ENCODE data around the gene ARHGEF7. TPM values are rescaled to one million over a fixed set of nuclear protein-coding genes. Genes with fewer than 3 reads are reported as not detected.
"Not testable (repeated sequence)": the region's sequence is repeated elsewhere in the genome, so short reads cannot be mapped to it uniquely, and the experiment has no call there.

Gene ARHGEF7, protein sequence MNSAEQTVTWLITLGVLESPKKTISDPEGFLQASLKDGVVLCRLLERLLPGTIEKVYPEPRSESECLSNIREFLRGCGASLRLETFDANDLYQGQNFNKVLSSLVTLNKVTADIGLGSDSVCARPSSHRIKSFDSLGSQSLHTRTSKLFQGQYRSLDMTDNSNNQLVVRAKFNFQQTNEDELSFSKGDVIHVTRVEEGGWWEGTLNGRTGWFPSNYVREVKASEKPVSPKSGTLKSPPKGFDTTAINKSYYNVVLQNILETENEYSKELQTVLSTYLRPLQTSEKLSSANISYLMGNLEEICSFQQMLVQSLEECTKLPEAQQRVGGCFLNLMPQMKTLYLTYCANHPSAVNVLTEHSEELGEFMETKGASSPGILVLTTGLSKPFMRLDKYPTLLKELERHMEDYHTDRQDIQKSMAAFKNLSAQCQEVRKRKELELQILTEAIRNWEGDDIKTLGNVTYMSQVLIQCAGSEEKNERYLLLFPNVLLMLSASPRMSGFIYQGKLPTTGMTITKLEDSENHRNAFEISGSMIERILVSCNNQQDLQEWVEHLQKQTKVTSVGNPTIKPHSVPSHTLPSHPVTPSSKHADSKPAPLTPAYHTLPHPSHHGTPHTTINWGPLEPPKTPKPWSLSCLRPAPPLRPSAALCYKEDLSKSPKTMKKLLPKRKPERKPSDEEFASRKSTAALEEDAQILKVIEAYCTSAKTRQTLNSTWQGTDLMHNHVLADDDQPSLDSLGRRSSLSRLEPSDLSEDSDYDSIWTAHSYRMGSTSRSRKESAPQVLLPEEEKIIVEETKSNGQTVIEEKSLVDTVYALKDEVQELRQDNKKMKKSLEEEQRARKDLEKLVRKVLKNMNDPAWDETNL
- total RNA-seq: 10 to 100 TPM; 55.1 to 64.4 TPM

- Mint-ChIP-seq H3K9me3 (no peaks in the 10 kb centered on the region), H3K36me3 (ENCODE audit: insufficient read depth in 2 of 2) (peaks cover 0 to 3% of the 10 kb centered on the region in 2 donors), H3K4me1 (ENCODE audit: low read depth) (peaks cover 14% of the 10 kb centered on the region), H3K4me3 (peak within 1 kb of the TSS; percentile 87 to 91), H3K27ac (no peak within 1 kb of the TSS), H3K27me3 (ENCODE audit: low read depth) (peaks cover 83% of the 10 kb centered on the region)
- ATAC-seq (replicated peaks in 1 of 2) (peak; percentile 71 to 73), DNase-seq (peak; percentile 16 to 24)
Measured at GRCh38 chr13:111115061-111115964, at the start of gene ARHGEF7. ARHGEF7 (plus strand) TSS chr13:111115310; CDS start chr13:111115527, 217 bp downstream.

GRCh38 chr13:111065698-111066097 lies 49.4 kb upstream of the ARHGEF7 start:
- ATAC-seq (replicated peaks in 1 of 2) (no peak), DNase-seq (no peak)
- Mint-ChIP-seq H3K9me3 (peaks cover 2% of the 10 kb centered on the region in 2 donors), H3K27ac (no peak overlapping the region), H3K27me3 (ENCODE audit: low read depth) (peaks cover 51% of the 10 kb centered on the region), H3K4me3 (no peak overlapping the region), H3K36me3 (ENCODE audit: insufficient read depth in 2 of 2) (peaks cover 2% of the 10 kb centered on the region in 2 donors), H3K4me1 (ENCODE audit: low read depth) (peaks cover 18% of the 10 kb centered on the region)

GRCh38 chr13:111066544-111066943 lies 48.6 kb upstream of the ARHGEF7 start:
- H3K27ac Mint-ChIP-seq: no peak overlapping the region
- peaks cover 51% of the 10 kb centered on the region for H3K27me3 Mint-ChIP-seq (ENCODE audit: low read depth)
- peak overlapping the region; percentile 81 to 88 for H3K4me3 Mint-ChIP-seq
- ATAC-seq (replicated peaks in 1 of 2) (no peak), DNase-seq (no peak)
- H3K4me1 Mint-ChIP-seq (ENCODE audit: low read depth): peaks cover 18% of the 10 kb centered on the region
- peaks cover 7 to 8% of the 10 kb centered on the region in 2 donors for H3K9me3 Mint-ChIP-seq
- H3K36me3 Mint-ChIP-seq (ENCODE audit: insufficient read depth in 2 of 2): peaks cover 7 to 8% of the 10 kb centered on the region in 2 donors

- peaks cover 18% of the 10 kb centered on the region for H3K4me1 Mint-ChIP-seq (ENCODE audit: low read depth)
- H3K9me3 Mint-ChIP-seq: peaks cover 9 to 13% of the 10 kb centered on the region in 2 donors
- H3K4me3 Mint-ChIP-seq: peak overlapping the region; percentile 81 to 88
- DNase-seq: no peak
- H3K27me3 Mint-ChIP-seq (ENCODE audit: low read depth): peaks cover 44% of the 10 kb centered on the region
- no peak overlapping the region for H3K27ac Mint-ChIP-seq
- ATAC-seq (replicated peaks in 1 of 2): no peak
- peaks cover 8 to 12% of the 10 kb centered on the region in 2 donors for H3K36me3 Mint-ChIP-seq (ENCODE audit: insufficient read depth in 2 of 2)
Measured at GRCh38 chr13:111068009-111068350, 47.1 kb upstream of the ARHGEF7 start.

DNA sequence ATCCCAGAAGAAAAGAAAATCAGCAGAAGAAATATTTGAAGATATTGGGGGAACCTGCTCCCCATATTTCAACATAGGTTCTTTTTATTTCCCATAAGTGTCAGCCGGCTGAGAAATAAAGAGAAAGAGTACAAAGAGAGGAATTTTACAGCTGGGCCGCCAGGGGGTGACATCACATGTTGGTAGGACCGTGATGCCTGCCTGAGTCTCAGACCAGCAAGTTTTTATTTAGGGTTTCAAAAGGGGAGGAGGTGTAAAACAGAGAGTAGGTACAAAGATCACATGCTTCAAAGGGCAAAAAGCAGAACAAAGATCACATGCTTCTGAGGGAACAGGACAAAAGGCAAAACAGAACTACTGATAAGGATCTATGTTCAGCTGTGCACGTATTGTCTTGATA lies 44.0 kb upstream of the ARHGEF7 start:
- H3K9me3 Mint-ChIP-seq: peaks cover 22 to 25% of the 10 kb centered on the region in 2 donors
- DNase-seq: peak in 1 of 2 donors; percentile 13
- H3K4me1 Mint-ChIP-seq (ENCODE audit: low read depth): peaks cover 17% of the 10 kb centered on the region
- not testable (repeated sequence) for H3K4me3 Mint-ChIP-seq; ATAC-seq (replicated peaks in 1 of 2); H3K27ac Mint-ChIP-seq
- H3K36me3 Mint-ChIP-seq (ENCODE audit: insufficient read depth in 2 of 2): peaks cover 19 to 25% of the 10 kb centered on the region in 2 donors
- peaks cover 21% of the 10 kb centered on the region for H3K27me3 Mint-ChIP-seq (ENCODE audit: low read depth)

- DNase-seq; H3K27ac Mint-ChIP-seq; H3K4me3 Mint-ChIP-seq; ATAC-seq (replicated peaks in 1 of 2): not testable (repeated sequence)
- Mint-ChIP-seq H3K4me1 (ENCODE audit: low read depth) (peaks cover 13% of the 10 kb centered on the region), H3K36me3 (ENCODE audit: insufficient read depth in 2 of 2) (peaks cover 19 to 25% of the 10 kb centered on the region in 2 donors), H3K27me3 (ENCODE audit: low read depth) (peaks cover 17% of the 10 kb centered on the region), H3K9me3 (peaks cover 22 to 25% of the 10 kb centered on the region in 2 donors)
Measured at GRCh38 chr13:111071526-111071925, 43.6 kb upstream of the ARHGEF7 start.

DNA sequence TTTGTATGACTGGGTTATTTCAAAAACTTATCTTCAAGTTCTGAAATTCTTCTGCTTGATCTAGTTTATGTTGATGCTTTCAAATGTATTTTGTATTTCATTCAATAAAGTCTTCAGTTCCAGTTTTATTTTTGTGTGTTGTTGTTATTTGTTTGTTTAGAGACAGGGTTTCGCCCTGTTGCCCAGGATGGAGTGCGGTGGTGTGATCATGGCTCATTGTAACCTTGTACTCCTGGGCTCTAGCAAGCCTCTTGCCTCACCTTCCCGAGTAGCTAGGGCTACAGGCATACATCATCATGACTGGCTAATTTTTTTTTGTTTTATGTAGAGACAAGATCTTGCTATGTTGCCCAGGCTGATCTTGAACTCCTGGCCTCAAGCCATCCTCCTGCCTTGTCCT lies 40.3 kb upstream of the ARHGEF7 start:
- Mint-ChIP-seq H3K36me3 (ENCODE audit: insufficient read depth in 2 of 2) (peaks cover 19 to 25% of the 10 kb centered on the region in 2 donors), H3K9me3 (peaks cover 22 to 25% of the 10 kb centered on the region in 2 donors), H3K4me3 (no peak overlapping the region), H3K4me1 (ENCODE audit: low read depth) (no peaks in the 10 kb centered on the region), H3K27me3 (ENCODE audit: low read depth) (no peaks in the 10 kb centered on the region), H3K27ac (no peak overlapping the region)
- DNase-seq (no peak), ATAC-seq (replicated peaks in 1 of 2) (no peak)

- ATAC-seq (replicated peaks in 1 of 2) (no peak), DNase-seq (no peak)
- Mint-ChIP-seq H3K27ac (no peak overlapping the region), H3K27me3 (ENCODE audit: low read depth) (no peaks in the 10 kb centered on the region), H3K4me3 (no peak overlapping the region), H3K36me3 (ENCODE audit: insufficient read depth in 2 of 2) (peaks cover 12 to 18% of the 10 kb centered on the region in 2 donors), H3K4me1 (ENCODE audit: low read depth) (no peaks in the 10 kb centered on the region), H3K9me3 (peaks cover 15 to 17% of the 10 kb centered on the region in 2 donors)
Measured at GRCh38 chr13:111076155-111077013, 38.7 kb upstream of the ARHGEF7 start.

DNA sequence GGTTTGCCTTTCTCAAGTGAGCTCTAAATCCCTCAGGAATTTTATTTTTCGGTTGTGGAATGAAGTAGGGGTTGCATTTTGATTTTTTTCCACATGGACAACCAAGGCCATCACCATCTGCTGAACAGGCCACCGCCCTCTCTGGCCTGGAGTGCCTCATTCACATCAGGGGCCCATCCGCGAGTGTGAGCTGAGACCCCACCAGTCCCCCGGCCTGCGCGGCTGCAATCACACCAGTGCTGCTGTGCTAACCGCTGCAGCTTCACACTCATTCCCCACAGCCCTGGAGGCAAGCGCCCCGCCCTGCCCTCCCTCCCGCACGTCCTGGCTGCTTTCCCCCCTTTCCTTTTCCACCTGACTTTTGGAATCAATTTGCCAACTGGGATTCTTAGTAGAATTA lies 35.7 kb upstream of the ARHGEF7 start:
- no peak overlapping the region for H3K4me3 Mint-ChIP-seq
- DNase-seq: no peak
- H3K36me3 Mint-ChIP-seq (ENCODE audit: insufficient read depth in 2 of 2): peaks cover 4 to 10% of the 10 kb centered on the region in 2 donors
- H3K9me3 Mint-ChIP-seq: peaks cover 10 to 12% of the 10 kb centered on the region in 2 donors
- ATAC-seq (replicated peaks in 1 of 2): no peak
- no peaks in the 10 kb centered on the region for H3K27me3 Mint-ChIP-seq (ENCODE audit: low read depth)
- no peaks in the 10 kb centered on the region for H3K4me1 Mint-ChIP-seq (ENCODE audit: low read depth)
- no peak overlapping the region for H3K27ac Mint-ChIP-seq

DNA sequence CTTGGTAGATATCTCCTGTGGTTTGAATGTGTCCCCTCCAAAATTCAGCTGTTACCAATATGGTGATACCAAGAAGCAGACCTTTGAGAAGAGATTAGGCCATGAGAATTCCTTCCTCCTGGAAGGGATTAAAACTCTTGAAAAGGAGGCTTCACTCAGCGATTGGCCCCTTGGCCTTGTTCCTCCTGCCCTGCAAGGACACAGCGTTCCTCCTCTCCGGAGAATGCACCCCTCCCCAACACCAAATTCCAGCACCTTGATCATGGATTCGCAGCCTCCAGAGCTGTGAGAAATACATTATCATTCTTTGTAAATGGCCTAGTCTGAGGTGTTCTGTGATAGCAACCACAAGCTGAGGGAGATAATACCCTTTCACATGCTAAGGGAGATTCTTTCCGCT lies 34.5 kb upstream of the ARHGEF7 start:
- H3K27ac Mint-ChIP-seq: no peak overlapping the region
- peaks cover under 1 to 1% of the 10 kb centered on the region in 2 donors for H3K36me3 Mint-ChIP-seq (ENCODE audit: insufficient read depth in 2 of 2)
- H3K9me3 Mint-ChIP-seq: peaks cover 2% of the 10 kb centered on the region in 2 donors
- DNase-seq (no peak), ATAC-seq (replicated peaks in 1 of 2) (no peak)
- H3K4me3 Mint-ChIP-seq: no peak overlapping the region
- no peaks in the 10 kb centered on the region for H3K4me1 Mint-ChIP-seq (ENCODE audit: low read depth)
- no peaks in the 10 kb centered on the region for H3K27me3 Mint-ChIP-seq (ENCODE audit: low read depth)

- Mint-ChIP-seq H3K27ac (no peak overlapping the region), H3K9me3 (no peaks in the 10 kb centered on the region), H3K4me1 (ENCODE audit: low read depth) (no peaks in the 10 kb centered on the region), H3K4me3 (no peak overlapping the region), H3K36me3 (ENCODE audit: insufficient read depth in 2 of 2) (no peaks in the 10 kb centered on the region), H3K27me3 (ENCODE audit: low read depth) (no peaks in the 10 kb centered on the region)
- DNase-seq (no peak), ATAC-seq (replicated peaks in 1 of 2) (no peak)
Measured at GRCh38 chr13:111082240-111082639, 32.9 kb upstream of the ARHGEF7 start.

DNA sequence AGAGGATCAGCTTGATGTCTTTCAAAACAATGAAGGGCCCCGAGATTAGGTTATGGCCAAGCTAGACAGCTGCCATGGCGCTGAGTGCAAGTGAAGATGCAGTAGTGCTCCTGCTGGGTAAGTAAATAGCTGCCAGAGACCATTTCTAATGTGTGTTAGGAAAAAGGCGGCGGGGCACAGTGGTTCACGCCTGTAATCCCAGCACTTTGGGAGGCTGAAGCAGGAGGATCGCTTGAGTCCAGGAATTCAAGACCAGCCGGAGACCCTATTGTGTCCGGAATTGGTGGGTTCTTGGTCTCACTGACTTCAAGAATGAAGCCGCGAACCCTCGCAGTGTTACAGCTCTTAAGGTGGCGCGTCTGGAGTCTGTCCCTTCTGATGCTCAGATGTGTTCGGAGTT lies 32.3 kb upstream of the ARHGEF7 start:
- DNase-seq; H3K36me3 Mint-ChIP-seq (ENCODE audit: insufficient read depth in 2 of 2); H3K9me3 Mint-ChIP-seq; H3K27ac Mint-ChIP-seq; H3K4me1 Mint-ChIP-seq (ENCODE audit: low read depth); H3K27me3 Mint-ChIP-seq (ENCODE audit: low read depth); H3K4me3 Mint-ChIP-seq; ATAC-seq (replicated peaks in 1 of 2): not testable (repeated sequence)
